ENCODE results near the gene UBE2D2.
A peak's percentile ranks its signal among the peaks of the same experiment; 100 is the strongest.

Gene UBE2D2

DNA sequence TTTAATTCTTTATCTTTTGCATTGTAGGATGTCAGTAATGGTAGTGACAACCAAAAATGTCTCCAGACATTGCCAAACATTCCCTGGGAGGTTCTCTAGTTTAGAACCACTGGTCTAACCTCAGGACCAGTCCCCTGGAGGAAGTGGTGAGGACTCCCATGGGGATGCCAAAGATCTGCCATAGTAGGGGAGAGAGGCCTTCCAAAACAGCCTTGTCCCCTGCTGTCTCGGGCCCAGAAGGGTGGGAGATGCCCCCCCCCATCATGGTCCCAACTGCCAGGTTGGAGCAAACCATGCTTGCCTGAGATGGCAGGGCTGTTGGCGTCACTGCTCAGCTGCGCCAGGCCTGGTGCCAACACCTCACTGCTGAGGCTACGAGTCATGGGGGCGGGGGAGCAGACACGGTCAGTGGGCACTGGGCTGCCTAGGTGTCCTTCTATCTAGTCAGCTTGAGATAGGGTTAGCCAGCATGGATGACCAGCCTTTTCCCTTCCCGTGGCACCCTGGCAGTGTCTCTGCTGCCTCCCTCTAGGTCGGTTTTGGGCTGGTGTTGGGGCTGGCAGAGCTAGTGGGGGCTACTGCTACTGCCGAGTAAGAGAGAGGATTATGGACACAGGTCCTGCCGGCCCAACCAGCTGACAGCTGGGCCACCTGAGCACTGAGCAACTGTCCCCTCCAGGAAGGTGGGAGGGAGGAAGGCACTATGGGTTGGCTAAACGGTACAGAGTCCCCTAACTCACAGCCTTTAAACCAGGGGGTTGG lies 78.7 kb downstream of the UBE2D2 start:
- H3K27ac Mint-ChIP-seq, result no peak overlapping the region
- DNase-seq (ENCODE audit: low spot score), result no peak
- H3K36me3 Mint-ChIP-seq (ENCODE audit: low read depth), result peaks cover 8% of the 10 kb centered on the region
- no peaks in the 10 kb centered on the region for H3K9me3 Mint-ChIP-seq
- H3K4me3 Mint-ChIP-seq, result no peak overlapping the region
- H3K27me3 Mint-ChIP-seq (ENCODE audit: low read depth), result no peaks in the 10 kb centered on the region
- H3K4me1 Mint-ChIP-seq (ENCODE audit: low read depth), result peaks cover 22% of the 10 kb centered on the region

DNA sequence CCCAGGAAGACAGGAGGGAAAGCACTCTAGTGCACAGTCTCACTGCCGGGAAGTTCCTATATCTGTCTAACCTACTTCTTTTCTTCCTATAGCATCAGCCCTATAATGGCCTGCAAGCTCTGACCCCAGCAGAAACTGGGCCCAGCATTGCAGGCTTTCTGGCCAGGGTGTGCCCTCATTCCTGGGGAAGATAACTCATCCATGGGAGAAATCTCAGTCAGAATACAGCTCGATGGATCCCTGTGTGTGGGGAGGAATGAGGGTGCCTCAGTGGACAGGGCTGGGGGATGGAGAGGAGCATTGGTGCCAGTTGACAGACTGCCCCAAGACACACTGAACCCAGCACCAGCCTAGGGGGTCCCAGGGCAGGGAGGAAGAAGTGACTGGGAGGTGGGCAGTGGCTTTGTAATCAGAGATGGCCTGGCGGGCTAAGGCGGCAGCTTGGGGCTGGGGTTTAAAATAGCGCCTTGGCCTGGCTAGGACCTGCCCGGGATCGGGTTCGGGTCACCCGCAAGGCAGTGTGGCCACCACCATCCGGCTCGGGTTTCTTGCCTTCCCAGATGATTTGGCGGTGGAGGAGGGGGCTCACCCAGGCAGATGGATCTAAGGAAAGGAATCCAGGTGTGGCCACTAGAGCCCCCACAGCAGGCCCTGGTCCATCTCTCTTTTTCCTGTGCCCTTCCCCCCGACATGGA lies 79.4 kb downstream of the UBE2D2 start:
- peaks cover 6% of the 10 kb centered on the region for H3K27me3 Mint-ChIP-seq (ENCODE audit: low read depth)

GRCh38 chr5:139641116-139642080 lies 80.3 kb downstream of the UBE2D2 start:
- DNase-seq (ENCODE audit: low spot score), result no peak
- Mint-ChIP-seq H3K9me3 (no peaks in the 10 kb centered on the region), H3K36me3 (ENCODE audit: low read depth) (peaks cover 5% of the 10 kb centered on the region), H3K27me3 (ENCODE audit: low read depth) (peaks cover 13% of the 10 kb centered on the region), H3K4me1 (ENCODE audit: low read depth) (peaks cover 9% of the 10 kb centered on the region), H3K27ac (no peak overlapping the region), H3K4me3 (no peak overlapping the region)

More for the DNA sequence above, 79.4 kb downstream of the UBE2D2 start:
- Mint-ChIP-seq H3K4me3 (no peak overlapping the region), H3K36me3 (ENCODE audit: low read depth) (peaks cover 8% of the 10 kb centered on the region), H3K27ac (no peak overlapping the region), H3K9me3 (no peaks in the 10 kb centered on the region), H3K4me1 (ENCODE audit: low read depth) (peaks cover 16% of the 10 kb centered on the region)
- DNase-seq (ENCODE audit: low spot score), result no peak

GRCh38 chr5:139642213-139642612 lies 81.1 kb downstream of the UBE2D2 start:
- Mint-ChIP-seq H3K36me3 (ENCODE audit: low read depth) (no peaks in the 10 kb centered on the region), H3K9me3 (no peaks in the 10 kb centered on the region), H3K27me3 (ENCODE audit: low read depth) (peaks cover 22% of the 10 kb centered on the region), H3K4me3 (no peak overlapping the region), H3K27ac (no peak overlapping the region), H3K4me1 (ENCODE audit: low read depth) (peaks cover 6% of the 10 kb centered on the region)
- DNase-seq (ENCODE audit: low spot score), result no peak

DNA sequence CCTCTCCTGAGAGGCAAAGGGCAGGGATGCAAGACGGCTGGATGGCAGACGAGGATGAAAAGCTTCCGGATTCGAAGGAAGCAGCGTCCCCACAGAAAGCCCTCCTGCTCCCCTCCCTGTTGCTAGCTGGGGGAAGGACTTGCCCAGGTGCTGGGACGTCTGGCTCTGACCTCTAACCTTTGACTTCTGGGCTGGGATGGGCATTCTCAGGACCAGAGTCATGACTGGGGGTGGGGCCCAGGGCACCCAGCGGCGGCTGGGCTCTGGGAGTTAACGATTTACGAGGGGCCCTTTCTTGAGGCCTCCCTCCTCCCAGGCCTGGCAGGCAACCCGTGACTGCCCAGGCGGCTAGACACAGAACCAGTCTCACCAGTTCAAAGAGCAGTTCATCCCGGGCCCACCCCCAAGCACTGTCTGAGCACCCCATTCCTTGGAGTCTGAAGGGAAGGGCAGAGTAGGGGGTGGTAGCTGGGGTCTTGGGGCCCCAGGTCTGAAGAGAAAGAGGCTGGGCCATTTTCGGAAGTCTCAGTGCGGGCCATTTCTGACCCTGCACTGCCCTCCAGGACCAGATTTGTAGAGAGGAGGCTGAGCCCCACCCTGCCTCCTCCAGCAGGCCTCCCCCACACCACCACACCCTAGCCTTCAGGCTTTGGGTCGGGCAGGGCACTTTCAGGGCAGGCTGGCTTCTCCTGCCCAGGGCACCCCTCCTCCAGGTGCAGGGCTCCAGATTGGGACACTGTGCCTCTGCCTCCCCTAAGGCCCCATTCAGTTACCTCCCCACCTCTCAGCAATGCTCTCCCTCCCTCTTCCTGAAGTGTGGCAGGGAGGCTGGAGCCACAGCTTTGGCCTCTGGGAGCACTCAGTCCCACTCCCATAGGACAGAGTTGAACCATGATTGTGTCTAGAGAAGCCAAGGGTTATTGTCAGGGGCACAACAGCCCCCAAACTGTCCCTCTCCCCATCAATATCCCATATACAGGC lies 82.0 kb downstream of the UBE2D2 start:
- Mint-ChIP-seq H3K36me3 (ENCODE audit: low read depth) (no peaks in the 10 kb centered on the region), H3K9me3 (no peaks in the 10 kb centered on the region), H3K4me1 (ENCODE audit: low read depth) (peaks cover 6% of the 10 kb centered on the region), H3K27me3 (ENCODE audit: low read depth) (peaks cover 29% of the 10 kb centered on the region), H3K27ac (no peak overlapping the region), H3K4me3 (no peak overlapping the region)
- no peak for DNase-seq (ENCODE audit: low spot score)

DNA sequence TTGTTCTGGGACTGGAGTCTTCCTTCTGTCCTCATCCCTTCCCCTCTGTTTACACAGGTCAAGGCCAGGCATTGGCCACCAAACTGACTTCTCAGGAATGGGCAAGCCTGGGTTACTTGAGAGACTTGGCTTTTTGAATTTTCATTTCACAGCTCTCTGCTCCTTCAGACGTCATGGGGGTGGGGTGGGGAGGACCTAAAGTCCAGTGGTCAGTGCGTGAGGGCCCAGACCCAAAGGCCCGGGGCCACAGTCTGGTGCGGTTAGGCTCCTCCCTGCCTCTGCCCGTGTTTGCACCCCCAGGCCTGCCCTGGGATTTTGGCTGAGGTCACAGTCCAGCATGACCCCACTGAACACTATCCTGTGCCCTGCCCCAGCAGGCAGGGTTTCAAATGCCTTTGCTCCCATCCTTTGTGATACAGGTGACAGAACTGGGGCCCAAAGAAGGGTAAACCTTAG lies 82.9 kb downstream of the UBE2D2 start:
- peaks cover 31% of the 10 kb centered on the region for H3K27me3 Mint-ChIP-seq (ENCODE audit: low read depth)
- no peak overlapping the region for H3K4me3 Mint-ChIP-seq
- peaks cover 6% of the 10 kb centered on the region for H3K4me1 Mint-ChIP-seq (ENCODE audit: low read depth)
- no peaks in the 10 kb centered on the region for H3K36me3 Mint-ChIP-seq (ENCODE audit: low read depth)
- no peak for DNase-seq (ENCODE audit: low spot score)
- no peak overlapping the region for H3K27ac Mint-ChIP-seq
- no peaks in the 10 kb centered on the region for H3K9me3 Mint-ChIP-seq

- Mint-ChIP-seq H3K4me3 (no peak overlapping the region), H3K4me1 (ENCODE audit: low read depth) (peaks cover 9% of the 10 kb centered on the region), H3K27me3 (ENCODE audit: low read depth) (peaks cover 37% of the 10 kb centered on the region), H3K36me3 (ENCODE audit: low read depth) (no peaks in the 10 kb centered on the region), H3K27ac (no peak overlapping the region), H3K9me3 (no peaks in the 10 kb centered on the region)
- DNase-seq (ENCODE audit: low spot score), result no peak
These were observed 83.7 kb downstream of the UBE2D2 start for GRCh38 chr5:139644646-139645429.

GRCh38 chr5:139645430-139645871 lies 84.3 kb downstream of the UBE2D2 start:
- Mint-ChIP-seq H3K4me3 (no peak overlapping the region), H3K27me3 (ENCODE audit: low read depth) (peaks cover 42% of the 10 kb centered on the region), H3K36me3 (ENCODE audit: low read depth) (no peaks in the 10 kb centered on the region), H3K27ac (no peak overlapping the region), H3K4me1 (ENCODE audit: low read depth) (peaks cover 10% of the 10 kb centered on the region), H3K9me3 (no peaks in the 10 kb centered on the region)
- no peak for DNase-seq (ENCODE audit: low spot score)

DNA sequence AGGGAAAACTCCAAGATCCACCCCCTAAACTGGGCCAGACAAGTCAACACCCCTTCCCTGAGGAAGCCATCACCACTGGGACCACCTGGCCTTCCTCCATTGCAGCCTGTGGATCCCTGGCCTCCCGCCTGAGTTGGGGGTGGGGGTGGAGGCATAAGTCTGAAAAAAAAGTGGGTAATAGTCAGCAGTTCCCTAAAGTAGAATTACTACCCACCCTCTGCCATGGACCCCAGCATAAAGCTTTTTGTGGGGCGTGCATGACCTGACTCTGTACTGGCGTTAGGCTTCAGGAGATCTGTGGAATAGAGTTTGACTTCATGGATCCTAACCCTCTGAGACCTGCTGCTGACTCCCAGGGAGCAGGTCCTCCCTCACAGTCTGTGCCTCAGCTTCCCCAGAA lies 85.0 kb downstream of the UBE2D2 start:
- Mint-ChIP-seq H3K36me3 (ENCODE audit: low read depth) (no peaks in the 10 kb centered on the region), H3K4me3 (no peak overlapping the region), H3K4me1 (ENCODE audit: low read depth) (peaks cover 10% of the 10 kb centered on the region), H3K9me3 (no peaks in the 10 kb centered on the region), H3K27ac (no peak overlapping the region), H3K27me3 (ENCODE audit: low read depth) (peaks cover 49% of the 10 kb centered on the region)
- no peak for DNase-seq (ENCODE audit: low spot score)

DNA sequence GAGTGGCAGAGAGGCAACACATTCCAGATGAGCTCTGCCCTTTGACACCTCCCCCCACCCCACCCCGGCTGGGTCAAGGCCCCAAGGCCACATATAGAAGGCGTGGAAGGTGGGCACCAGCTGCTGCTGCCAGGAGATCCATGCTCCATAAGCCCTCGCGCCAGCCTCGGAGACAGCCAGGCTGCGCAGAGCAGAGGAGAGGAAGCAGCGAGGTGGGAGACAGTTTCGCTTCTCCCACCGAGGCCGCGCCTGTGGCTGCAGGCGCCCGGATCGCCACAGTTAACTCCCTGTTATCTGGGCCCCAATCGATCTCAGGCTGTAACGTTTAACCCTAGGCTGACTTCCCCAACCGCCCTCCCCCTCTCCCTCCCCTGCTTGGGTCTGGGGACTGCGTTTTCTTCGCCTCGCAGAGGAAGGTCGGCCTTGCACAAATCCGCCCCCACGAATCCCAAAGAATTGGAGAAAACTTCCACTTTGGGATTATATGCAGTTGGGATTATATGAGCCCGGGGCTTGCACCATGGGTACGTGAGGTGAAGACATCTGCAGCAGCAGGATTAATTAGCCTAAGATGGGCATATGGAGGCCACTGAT lies 85.9 kb downstream of the UBE2D2 start:
- no peak for DNase-seq (ENCODE audit: low spot score)
- Mint-ChIP-seq H3K4me1 (ENCODE audit: low read depth) (peaks cover 14% of the 10 kb centered on the region), H3K9me3 (no peaks in the 10 kb centered on the region), H3K27ac (no peak overlapping the region), H3K36me3 (ENCODE audit: low read depth) (no peaks in the 10 kb centered on the region), H3K27me3 (ENCODE audit: low read depth) (peaks cover 57% of the 10 kb centered on the region), H3K4me3 (peak overlapping the region; percentile 63)

- peaks cover 17% of the 10 kb centered on the region for H3K4me1 Mint-ChIP-seq (ENCODE audit: low read depth)
- H3K36me3 Mint-ChIP-seq (ENCODE audit: low read depth), result no peaks in the 10 kb centered on the region
- peak overlapping the region; percentile 63 for H3K4me3 Mint-ChIP-seq
- H3K9me3 Mint-ChIP-seq, result no peaks in the 10 kb centered on the region
- H3K27ac Mint-ChIP-seq, result no peak overlapping the region
- H3K27me3 Mint-ChIP-seq (ENCODE audit: low read depth), result peaks cover 63% of the 10 kb centered on the region
- DNase-seq (ENCODE audit: low spot score), result no peak
These were observed 86.5 kb downstream of the UBE2D2 start for GRCh38 chr5:139647506-139648204.
